Activated CD4-positive, CD25-positive, alpha-beta regulatory T cell treated with anti-CD3 and anti-CD28 coated beads, Interleukin-2, amount 50 U/mL, for 72 hours (primary cell): ENCODE data around the gene GPRASP2.

Experiments used
- DNase-seq: peaks from one replicate; pipeline ENCODE4 v3.0.0; 2021

Gene GPRASP2

GRCh38 chrX:102745857-102746584, 33.8 kb downstream of the GPRASP2 start:
- no peak for DNase-seq

GRCh38 chrX:102765217-102765616, 53.0 kb downstream of the GPRASP2 start:
- no peak for DNase-seq

GRCh38 chrX:102765809-102766208, 53.6 kb downstream of the GPRASP2 start:
- DNase-seq, result no peak

GRCh38 chrX:102767287-102767686, 55.0 kb downstream of the GPRASP2 start:
- no peak for DNase-seq
